Skin epidermis (tissue), 12 donors: ENCODE data around the gene SPAG6.
"Not testable (repeated sequence)": the region's sequence is repeated elsewhere in the genome, so short reads cannot be mapped to it uniquely, and the experiment has no call there.

Experiments used
- H3K27ac ChIP-seq, 21 experiments: fragments of 200-600 bp; sonication (generic) in 11 of 21; one replicate each; pipeline ENCODE4 v1.5.0; 2020; ENCODE audit warnings: mild to moderate bottlenecking in 3 of 21, inconsistent platforms in 2 of 21, moderate library complexity in 2 of 21
- H3K4me3 ChIP-seq, 7 experiments: fragments of 200-600 bp; sonication (generic) in 2 of 7; one replicate each; pipeline ENCODE4 v1.5.0; 2020; ENCODE audit warnings: inconsistent platforms in 2 of 7, mild to moderate bottlenecking in 2 of 7, moderate library complexity in 1 of 7

SPAG6 gene

GRCh38 chr10:22345301-22346095, at the start of gene SPAG6:
Gene SPAG6, plus strand, starts transcription at chr10:22345496. Its CDS starts 116 bp downstream, at chr10:22345612.
- no peak within 1 kb of the TSS for H3K27ac ChIP-seq
- peak within 1 kb of the TSS in 4 of 7 experiments; percentile 9 to 24 (median 22) for H3K4me3 ChIP-seq

GRCh38 chr10:22301193-22301592, 44.1 kb upstream of the SPAG6 start:
- Histone ChIP-seq H3K4me3 (no peak overlapping the region), H3K27ac (no peak overlapping the region)

DNA sequence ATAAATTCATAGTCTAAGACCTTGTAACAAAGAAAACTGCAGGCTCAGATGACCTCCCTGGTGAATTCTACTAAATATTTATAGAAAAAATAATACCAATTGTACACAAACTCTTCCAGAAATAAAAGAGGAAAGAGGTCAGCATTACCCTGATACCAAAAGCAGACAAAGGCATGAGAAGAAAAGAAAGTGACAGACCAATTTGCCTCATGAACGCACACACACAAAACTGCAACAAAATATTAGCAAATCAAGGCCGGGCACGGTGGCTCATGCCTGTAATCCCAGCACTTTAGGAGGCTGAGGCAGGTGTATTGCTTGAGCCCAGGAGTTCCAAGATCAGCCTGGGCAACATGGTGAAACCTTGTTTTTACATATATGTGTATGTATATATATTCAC, 41.8 kb upstream of the SPAG6 start:
- no peak overlapping the region for H3K27ac ChIP-seq
- H3K4me3 ChIP-seq, result no peak overlapping the region

DNA sequence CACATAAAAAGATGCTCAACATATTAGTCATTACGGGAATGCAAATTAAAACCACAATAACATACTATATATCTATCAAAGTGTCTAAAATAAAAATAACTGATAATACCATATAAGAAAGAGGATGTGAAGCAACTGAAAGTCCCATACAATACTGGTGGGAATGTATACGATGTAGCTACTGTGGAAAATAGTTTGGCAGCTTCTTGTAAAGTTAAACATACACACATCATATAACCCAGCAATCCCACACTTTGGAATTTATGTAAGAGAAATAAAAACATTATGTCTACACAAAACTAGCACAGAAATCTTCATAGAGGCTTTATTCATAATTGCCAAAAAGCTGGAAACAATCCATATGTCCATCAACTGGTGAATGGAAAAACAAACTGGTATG, 39.6 kb upstream of the SPAG6 start:
- Histone ChIP-seq H3K4me3 (no peak overlapping the region), H3K27ac (no peak overlapping the region)

- Histone ChIP-seq H3K4me3 (no peak overlapping the region), H3K27ac (no peak overlapping the region)
Measured at GRCh38 chr10:22308390-22308789, 36.9 kb upstream of the SPAG6 start.

- no peak overlapping the region for H3K27ac ChIP-seq
- no peak overlapping the region for H3K4me3 ChIP-seq
Measured at GRCh38 chr10:22309180-22310000, 35.9 kb upstream of the SPAG6 start.

GRCh38 chr10:22310012-22310411, 35.3 kb upstream of the SPAG6 start:
- H3K27ac ChIP-seq, H3K4me3 ChIP-seq: not testable (repeated sequence)

GRCh38 chr10:22310928-22311327, 34.4 kb upstream of the SPAG6 start:
- H3K4me3 ChIP-seq, result no peak overlapping the region
- no peak overlapping the region for H3K27ac ChIP-seq

GRCh38 chr10:22314852-22315251, 30.4 kb upstream of the SPAG6 start:
- H3K27ac ChIP-seq, result no peak overlapping the region
- H3K4me3 ChIP-seq, result no peak overlapping the region

- Histone ChIP-seq H3K27ac (peak overlapping the region; percentile 75 to 97 (median 93)), H3K4me3 (peak overlapping the region; percentile 47 to 92 (median 68))
Measured at GRCh38 chr10:22315455-22316285, 29.6 kb upstream of the SPAG6 start.

DNA sequence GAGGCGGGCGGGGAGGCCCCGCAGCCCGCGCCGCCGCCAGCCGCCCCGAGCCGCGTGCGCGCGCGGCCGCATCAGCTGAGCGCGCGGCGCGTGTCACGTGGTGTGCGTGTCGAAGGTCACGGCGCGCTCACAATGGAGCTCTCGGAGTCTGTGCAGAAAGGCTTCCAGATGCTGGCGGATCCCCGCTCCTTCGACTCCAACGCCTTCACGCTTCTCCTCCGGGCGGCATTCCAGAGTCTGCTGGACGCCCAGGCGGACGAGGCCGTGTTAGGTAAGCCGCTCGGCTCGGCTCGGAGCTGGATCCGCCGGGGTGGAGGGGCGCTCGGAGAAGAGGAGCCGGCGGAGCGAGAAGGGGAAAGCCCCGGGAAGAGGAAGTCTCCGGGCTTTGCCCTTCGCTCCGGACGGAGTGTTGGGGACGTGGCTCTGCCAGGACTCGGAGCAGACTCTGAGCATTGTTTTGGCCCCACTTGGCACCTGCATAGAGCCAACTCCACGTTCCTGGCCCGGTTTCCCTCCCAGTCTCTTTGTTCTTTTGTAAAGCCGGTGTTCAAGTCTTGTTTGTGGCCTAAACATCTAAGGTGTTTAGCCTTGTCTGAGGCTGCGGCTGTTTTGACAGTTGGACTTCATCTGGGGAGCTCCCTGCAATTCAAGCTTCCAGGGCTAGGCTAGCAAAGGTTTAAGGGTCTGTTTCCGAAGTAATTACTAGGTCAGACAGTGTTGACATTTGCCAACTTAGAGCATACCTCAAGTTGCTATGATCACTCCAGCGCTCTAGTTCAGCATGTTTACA, 28.8 kb upstream of the SPAG6 start, which contains the start of gene COMMD3:
Gene COMMD3 (plus strand): TSS at position 103 of the 790 bp plus-strand sequence. CDS start 30 bp downstream, at position 133.
- peak within 1 kb of the TSS; percentile 75 to 97 (median 93) for H3K27ac ChIP-seq
- H3K4me3 ChIP-seq, result peak within 1 kb of the TSS; percentile 47 to 92 (median 68)

DNA sequence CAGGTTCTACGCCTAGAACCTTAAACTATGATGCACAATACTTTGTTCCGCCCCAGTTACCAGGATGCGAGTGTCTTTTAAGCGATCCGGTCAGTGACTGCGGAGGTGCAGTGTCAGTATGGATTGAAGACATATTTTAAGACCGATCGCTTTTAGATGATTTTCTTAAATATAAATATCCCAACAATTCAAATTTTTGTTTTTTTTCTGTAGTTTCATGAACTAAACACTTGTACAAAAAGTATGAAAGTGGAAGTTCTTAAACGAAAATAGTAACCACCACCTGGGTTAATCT, 28.3 kb upstream of the SPAG6 start:
- Histone ChIP-seq H3K27ac (peak overlapping the region in 20 of 21 experiments; percentile 75 to 97 (median 94)), H3K4me3 (peak overlapping the region; percentile 47 to 92 (median 68))

- H3K4me3 ChIP-seq, result no peak overlapping the region
- H3K27ac ChIP-seq, result peak overlapping the region in 1 of 21 experiments; percentile 93
Measured at GRCh38 chr10:22317771-22318565, 27.3 kb upstream of the SPAG6 start.

DNA sequence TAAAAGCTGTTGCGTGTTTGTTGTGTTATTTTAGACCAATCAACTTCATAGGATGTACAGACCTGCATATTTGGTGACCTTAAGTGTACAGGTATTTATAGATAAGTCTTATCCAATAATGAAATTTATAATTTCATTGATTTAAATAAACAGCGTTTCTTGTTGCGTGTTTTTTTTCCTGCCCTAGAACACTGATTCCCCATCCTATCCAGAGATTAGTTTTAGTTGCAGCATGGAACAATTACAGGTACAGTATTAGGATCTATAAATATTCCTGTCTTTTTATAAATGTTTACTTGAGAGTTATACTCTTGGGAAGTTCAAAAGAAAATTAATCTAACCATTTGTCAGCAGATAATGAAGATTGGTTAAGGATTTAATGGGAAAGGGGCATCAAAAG, 26.5 kb upstream of the SPAG6 start:
- H3K27ac ChIP-seq, result no peak overlapping the region
- H3K4me3 ChIP-seq, result no peak overlapping the region

DNA sequence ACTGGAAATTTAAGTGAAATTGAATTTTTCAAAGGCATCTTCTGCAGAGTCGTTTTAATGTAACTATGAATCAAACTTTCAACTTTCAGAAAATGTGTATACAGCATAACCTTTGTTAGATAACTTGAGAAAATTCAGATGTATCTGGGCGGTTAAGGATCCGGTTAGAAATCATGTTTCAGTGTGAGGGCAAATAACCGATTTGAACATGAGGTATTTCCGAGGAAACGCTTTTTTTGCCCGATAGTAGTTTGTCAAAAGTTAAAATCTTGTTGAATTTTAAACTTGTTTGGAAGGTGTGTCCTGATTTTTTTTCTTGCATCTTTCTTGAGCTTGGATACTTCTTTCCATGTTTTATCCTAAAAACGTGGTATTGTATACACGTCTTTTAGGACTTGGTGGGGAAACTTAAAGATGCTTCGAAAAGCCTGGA, 25.7 kb upstream of the SPAG6 start:
- H3K27ac ChIP-seq, result peak overlapping the region in 5 of 21 experiments; percentile 67 to 82 (median 78)
- peak overlapping the region in 1 of 7 experiments; percentile 88 for H3K4me3 ChIP-seq

GRCh38 chr10:22319980-22320558, 25.2 kb upstream of the SPAG6 start:
- Histone ChIP-seq H3K4me3 (peak overlapping the region; percentile 23 to 95 (median 88)), H3K27ac (peak overlapping the region in 17 of 21 experiments; percentile 28 to 89 (median 67))

- H3K27ac ChIP-seq, result peak within 1 kb of the TSS; percentile 74 to 98 (median 92)
- H3K4me3 ChIP-seq, result peak within 1 kb of the TSS; percentile 76 to 95 (median 89)
Measured at GRCh38 chr10:22320591-22321155, 24.6 kb upstream of the SPAG6 start, which contains the start of gene BMI1. Gene BMI1, plus strand, starts transcription at chr10:22321099. Its CDS starts 5,351 bp downstream, at chr10:22326450.
